Transverse colon (tissue), 4 donors: Measurements from ENCODE around the gene CARD19.

Source experiments
- CTCF ChIP-seq, 5 experiments: fragments of 200-600 bp in 3 of 5; fragments of 450-650 bp in 2 of 5; sonication (generic) in 3 of 5; IDR thresholded peaks; 1 replicate in 2 of 5; 2 replicates in 3 of 5; pipeline ENCODE4 v1.5.1; 2016 to 2017; ENCODE audit warnings: antibody characterized with exemption in 5 of 5, inconsistent platforms in 3 of 5, mild to moderate bottlenecking in 2 of 5, moderate library complexity in 1 of 5
- EP300 ChIP-seq: sonication (generic); formaldehyde crosslinking; IDR thresholded peaks from one replicate; pipeline ENCODE4 v1.6.1; 2017; ENCODE audit warnings: antibody characterized with exemption, low read depth
- POLR2A ChIP-seq: fragments of 450-650 bp; IDR thresholded peaks from one replicate; pipeline ENCODE4 v1.6.1; 2016; ENCODE audit warnings: antibody characterized with exemption, mild to moderate bottlenecking, moderate library complexity
- POLR2AphosphoS5 ChIP-seq, 3 donors: sonication (generic); formaldehyde crosslinking; IDR thresholded peaks; one replicate each; pipeline ENCODE4 v1.6.1; 2016; ENCODE audit warnings: antibody characterized with exemption in 3 of 3

- TF ChIP-seq CTCF (IDR thresholded peaks at IDR 0.05), result no peak
- no peak for TF ChIP-seq POLR2A
- no peak for TF ChIP-seq EP300
- no peak for TF ChIP-seq POLR2AphosphoS5 (IDR thresholded peaks at IDR 0.05)
Measured at GRCh38 chr9:93057703-93058354, 38.2 kb upstream of the CARD19 start.
